Thyroid gland (tissue), 4 donors: ENCODE measurements around the gene E2F4. TPM values are rescaled to one million over a fixed set of nuclear protein-coding genes. Genes with fewer than 3 reads are reported as not detected.

ENCODE experiments used
- DNase-seq, 2 donors: peaks; one replicate each; pipeline ENCODE4 v3.0.0-alpha.2; 2019
- H3K27ac ChIP-seq, 3 donors: fragments of 200-600 bp; sonication (generic); 1 replicate in 2 of 3; 2 replicates in 1 of 3; pipeline ENCODE4 v1.5.1; 2016 to 2019; ENCODE audit warnings: mild to moderate bottlenecking in 1 of 3, moderate library complexity in 1 of 3
- H3K27me3 ChIP-seq: fragments of 200-600 bp; sonication (generic); one replicate; pipeline ENCODE4 v1.5.1; 2019
- H3K36me3 ChIP-seq, 2 donors: fragments of 200-600 bp; sonication (generic); one replicate each; pipeline ENCODE4 v1.5.1; 2016 to 2019
- H3K4me1 ChIP-seq, 2 donors: fragments of 200-600 bp; sonication (generic); one replicate each; pipeline ENCODE4 v1.5.1; 2017 to 2019
- H3K4me3 ChIP-seq, 3 donors: fragments of 200-600 bp; sonication (generic); replicated peaks in 1 of 3; 1 replicate in 2 of 3; 2 replicates in 1 of 3; pipeline ENCODE4 v1.5.1; 2016; ENCODE audit warnings: mild to moderate bottlenecking in 1 of 3
- H3K9me3 ChIP-seq: fragments of 200-600 bp; sonication (generic); one replicate; pipeline ENCODE4 v1.5.1; 2017
- POLR2A ChIP-seq, 2 donors: fragments of 450-650 bp; IDR thresholded peaks; one replicate each; pipeline ENCODE4 v1.6.1; 2017; ENCODE audit warnings: antibody characterized with exemption in 2 of 2, mild to moderate bottlenecking in 2 of 2, moderate library complexity in 1 of 2
- WGBS, 2 donors: methylation state at CpG; one replicate each; pipeline ENCODE4 v1.1.5; 2017; 5-methylcytosine and 5-hydroxymethylcytosine counted together
- intact Hi-C: fragments of 100-400 bp; cut with DNase I; formaldehyde crosslinking; loops from one replicate; pipeline ENCODE4 v1.15.1; 2023
- total RNA-seq, 4 donors: library from RNA; depleted of rRNA; stranded (reverse); fragments of >200 nt; gene quantifications; one replicate each; pipeline ENCODE4 v1.2.3, GENCODE V29; 2016
- TF ChIP-seq, protein P1 (sequence below), 6 experiments: fragments of 200-600 bp in 3 of 6; fragments of 450-650 bp in 3 of 6; sonication (generic) in 3 of 6; IDR thresholded peaks; one replicate each; pipeline ENCODE4 v1.5.1; 2016 to 2019; ENCODE audit warnings: antibody characterized with exemption in 6 of 6, mild to moderate bottlenecking in 2 of 6, inconsistent platforms in 1 of 6, moderate library complexity in 1 of 6

Gene E2F4
- total RNA-seq, 4 donors from 2014 or later: 77.6 to 117 (median 89.1) TPM

DNA sequence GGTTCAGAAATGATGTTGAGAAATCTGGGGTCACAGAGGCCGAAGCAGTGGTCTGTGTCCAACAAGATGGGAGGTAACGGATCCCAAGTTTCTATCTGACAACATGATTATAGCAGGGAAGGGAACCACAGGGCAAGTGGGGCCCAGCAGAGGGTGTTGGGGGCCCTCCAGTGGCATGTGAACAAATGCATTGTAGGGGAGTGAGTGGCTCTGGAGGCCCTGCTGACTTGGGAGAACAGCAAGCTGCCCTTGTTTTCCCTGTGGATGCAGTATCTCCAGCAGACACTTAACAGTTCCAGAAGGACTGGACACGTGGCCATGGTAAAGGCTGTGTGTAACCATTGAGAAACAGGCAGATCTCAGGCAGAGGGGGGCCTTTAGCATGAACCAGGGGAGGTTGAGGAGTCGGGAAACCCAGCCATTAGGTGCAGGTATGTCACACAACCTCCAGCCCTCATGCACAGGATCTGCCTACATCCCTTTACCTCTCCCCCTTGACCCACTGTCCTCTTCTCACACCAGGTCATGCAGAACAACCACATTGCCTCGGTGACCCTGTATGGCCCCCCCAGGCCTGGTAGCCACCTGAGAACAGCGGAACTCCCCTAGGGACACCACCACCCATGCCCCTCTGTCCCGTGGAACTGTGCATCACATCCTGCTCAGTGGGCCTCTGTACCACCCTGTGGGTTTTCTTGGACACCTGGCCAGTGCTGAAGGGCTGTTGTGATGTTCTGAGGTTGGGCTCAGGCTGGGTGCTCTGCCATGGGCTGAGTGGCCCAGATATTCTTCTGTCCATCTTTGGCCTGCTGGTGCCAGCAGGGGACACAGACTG is 45.2 kb upstream of the E2F4 start:
- no peak for DNase-seq
- TF ChIP-seq, protein P1, sequence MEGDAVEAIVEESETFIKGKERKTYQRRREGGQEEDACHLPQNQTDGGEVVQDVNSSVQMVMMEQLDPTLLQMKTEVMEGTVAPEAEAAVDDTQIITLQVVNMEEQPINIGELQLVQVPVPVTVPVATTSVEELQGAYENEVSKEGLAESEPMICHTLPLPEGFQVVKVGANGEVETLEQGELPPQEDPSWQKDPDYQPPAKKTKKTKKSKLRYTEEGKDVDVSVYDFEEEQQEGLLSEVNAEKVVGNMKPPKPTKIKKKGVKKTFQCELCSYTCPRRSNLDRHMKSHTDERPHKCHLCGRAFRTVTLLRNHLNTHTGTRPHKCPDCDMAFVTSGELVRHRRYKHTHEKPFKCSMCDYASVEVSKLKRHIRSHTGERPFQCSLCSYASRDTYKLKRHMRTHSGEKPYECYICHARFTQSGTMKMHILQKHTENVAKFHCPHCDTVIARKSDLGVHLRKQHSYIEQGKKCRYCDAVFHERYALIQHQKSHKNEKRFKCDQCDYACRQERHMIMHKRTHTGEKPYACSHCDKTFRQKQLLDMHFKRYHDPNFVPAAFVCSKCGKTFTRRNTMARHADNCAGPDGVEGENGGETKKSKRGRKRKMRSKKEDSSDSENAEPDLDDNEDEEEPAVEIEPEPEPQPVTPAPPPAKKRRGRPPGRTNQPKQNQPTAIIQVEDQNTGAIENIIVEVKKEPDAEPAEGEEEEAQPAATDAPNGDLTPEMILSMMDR (IDR thresholded peaks at IDR 0.05): no peak
- no peak for TF ChIP-seq POLR2A (IDR thresholded peaks at IDR 0.05)
- H3K4me3 ChIP-seq: no peak overlapping the region
- no peaks in the 10 kb centered on the region for H3K27me3 ChIP-seq
- H3K4me1 ChIP-seq: peaks cover 7 to 29% of the 10 kb centered on the region in 2 donors
- intact Hi-C loops: no loop called here
- 84 to 91% methylated on average over 7 of the region's 7 CpGs for WGBS, 2 donors
- peaks cover 33 to 35% of the 10 kb centered on the region in 2 donors for H3K36me3 ChIP-seq
- H3K27ac ChIP-seq: no peak overlapping the region
- H3K9me3 ChIP-seq: no peaks in the 10 kb centered on the region

DNA sequence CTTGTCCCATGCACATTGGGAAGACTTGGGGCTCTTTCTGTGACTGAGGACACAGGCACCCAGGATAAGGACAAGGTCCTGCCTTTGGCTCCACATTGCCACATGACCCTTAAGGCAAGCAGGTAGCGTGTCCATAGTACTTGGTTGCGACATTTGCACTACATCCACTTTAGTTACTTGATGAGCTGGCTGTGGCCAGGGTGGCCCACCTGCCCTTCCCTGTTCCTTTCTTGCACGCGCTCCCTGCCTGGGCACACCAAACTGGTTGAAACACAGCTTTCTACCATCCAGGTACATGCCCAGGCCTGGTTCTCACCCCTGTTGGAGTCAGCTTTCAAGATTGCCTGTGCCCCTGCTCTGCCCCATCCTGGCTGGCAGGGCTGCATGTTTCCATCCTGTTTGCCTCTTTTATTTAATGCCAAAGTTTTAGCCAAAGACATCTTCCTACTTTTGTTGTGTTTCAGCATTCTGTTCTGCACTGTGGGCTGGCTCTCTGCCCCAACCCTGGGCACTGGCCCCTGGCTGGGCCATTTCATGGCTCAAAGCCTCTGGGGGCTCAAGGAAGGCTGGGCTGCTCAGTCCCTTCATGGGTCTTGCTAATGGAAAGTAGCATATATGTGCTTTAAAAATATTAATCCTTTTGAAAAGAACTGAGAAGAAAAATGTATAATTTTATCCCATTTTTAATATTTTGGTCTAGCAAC is 44.4 kb upstream of the E2F4 start:
- 89 to 94% methylated on average over 4 of the region's 4 CpGs for WGBS, 2 donors
- Histone ChIP-seq H3K27ac (peak overlapping the region in 1 of 3 donors; percentile 28), H3K27me3 (no peaks in the 10 kb centered on the region), H3K9me3 (no peaks in the 10 kb centered on the region), H3K36me3 (peaks cover 25 to 28% of the 10 kb centered on the region in 2 donors), H3K4me1 (peaks cover 7 to 31% of the 10 kb centered on the region in 2 donors), H3K4me3 (no peak overlapping the region)
- no peak for TF ChIP-seq POLR2A (IDR thresholded peaks at IDR 0.05)
- TF ChIP-seq, protein P1 (IDR thresholded peaks at IDR 0.05): no peak
- intact Hi-C loops: no loop called here
- peak; percentile 61 to 70 for DNase-seq

DNA sequence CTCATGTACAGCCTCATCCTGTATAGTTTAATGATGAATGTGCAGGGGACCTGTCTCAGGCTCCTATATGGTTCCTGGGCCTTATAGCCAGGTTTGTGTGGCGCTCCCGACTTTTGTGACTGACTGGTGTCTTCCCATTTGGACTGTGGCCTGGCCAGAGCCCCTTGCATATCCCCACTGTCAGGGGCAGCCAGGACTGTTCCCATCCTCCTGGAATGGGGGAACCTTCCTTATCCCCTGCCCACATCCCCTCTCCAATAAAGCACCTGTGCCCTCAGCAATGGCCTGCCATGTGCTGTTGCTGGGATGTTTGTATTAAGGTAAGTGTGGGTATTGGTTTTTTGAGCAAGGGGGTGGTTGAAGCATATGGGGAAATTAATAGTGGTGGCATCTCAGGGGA is 43.7 kb upstream of the E2F4 start:
- Histone ChIP-seq H3K27ac (no peak overlapping the region), H3K4me1 (peaks cover 7 to 31% of the 10 kb centered on the region in 2 donors), H3K27me3 (no peaks in the 10 kb centered on the region), H3K36me3 (peaks cover 24 to 26% of the 10 kb centered on the region in 2 donors), H3K9me3 (no peaks in the 10 kb centered on the region), H3K4me3 (no peak overlapping the region)
- no peak for DNase-seq
- TF ChIP-seq, protein P1 (IDR thresholded peaks at IDR 0.05): no peak
- TF ChIP-seq POLR2A (IDR thresholded peaks at IDR 0.05): no peak
- whole genome bisulfite sequencing, 2 donors: 96 to 97% methylated on average over 2 of the region's 2 CpGs
- intact Hi-C loops: no loop called here

DNA sequence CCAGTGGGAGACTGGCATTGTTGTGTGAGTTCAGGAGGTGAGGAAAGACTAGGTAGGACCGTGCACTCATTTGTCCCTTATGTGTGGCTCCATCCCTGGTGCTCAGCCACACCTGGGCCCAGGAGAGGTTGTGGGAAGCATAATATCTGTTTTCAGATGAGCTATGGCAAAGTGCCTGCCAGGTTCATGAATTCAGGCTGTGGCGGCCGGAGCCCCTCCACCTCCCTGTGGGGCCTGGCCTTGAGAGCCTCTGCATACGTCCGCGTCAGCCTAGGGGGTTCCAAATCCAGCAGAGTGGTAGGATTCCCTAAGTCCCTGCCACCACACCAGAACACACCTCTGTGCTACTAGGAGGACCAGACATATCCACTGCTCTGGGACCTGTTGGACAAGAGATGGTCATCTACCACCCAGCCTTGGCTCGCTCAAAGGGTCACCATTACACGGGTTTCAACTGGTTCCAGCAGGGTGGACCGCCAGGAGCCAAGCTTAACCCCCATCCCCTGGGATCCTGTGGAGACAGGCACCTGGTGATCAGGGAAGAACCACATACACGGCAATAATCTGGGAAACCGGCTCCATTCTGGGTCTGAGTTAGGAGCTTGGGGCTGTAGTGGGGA is 43.2 kb upstream of the E2F4 start:
- 90 to 96% methylated on average over 5 to 9 of the region's 11 CpGs for WGBS, 2 donors

More for the DNA sequence above, 43.2 kb upstream of the E2F4 start:
- peaks cover 7 to 31% of the 10 kb centered on the region in 2 donors for H3K4me1 ChIP-seq
- no peaks in the 10 kb centered on the region for H3K27me3 ChIP-seq
- H3K4me3 ChIP-seq: no peak overlapping the region
- intact Hi-C loops: no loop called here
- TF ChIP-seq, protein P1 (IDR thresholded peaks at IDR 0.05): no peak
- TF ChIP-seq POLR2A (IDR thresholded peaks at IDR 0.05): no peak
- H3K27ac ChIP-seq: no peak overlapping the region
- H3K36me3 ChIP-seq: peaks cover 20 to 21% of the 10 kb centered on the region in 2 donors
- no peaks in the 10 kb centered on the region for H3K9me3 ChIP-seq
- no peak for DNase-seq
